Fibroblast of lung (primary cell): ENCODE results near the gene TGOLN2. TPM values are rescaled to one million over a fixed set of nuclear protein-coding genes. Genes with fewer than 3 reads are reported as not detected.
"Not testable (repeated sequence)": the region's sequence is repeated elsewhere in the genome, so short reads cannot be mapped to it uniquely, and the experiment has no call there.

Experiments used
- DNase-seq, 2 donors: peaks; one replicate each; pipeline versions ENCODE4 v3.0.0 to v3.0.0-alpha.2; 2010; ENCODE audit warnings: low read depth in 2 of 2
- H2AFZ ChIP-seq: 2 replicates; pipeline ENCODE4 v1.5.1; 2012; ENCODE audit warnings: low read length, control low read depth, inconsistent platforms
- H3K27ac ChIP-seq: 2 replicates; pipeline ENCODE4 v1.5.1; 2011; ENCODE audit warnings: low read length, control low read depth; ENCODE audit not compliant: insufficient read depth
- H3K27me3 ChIP-seq: 2 replicates; pipeline ENCODE4 v1.5.1; 2011; ENCODE audit warnings: mild to moderate bottlenecking, low read length; ENCODE audit not compliant: control insufficient read depth, insufficient read depth
- H3K36me3 ChIP-seq: 2 replicates; pipeline ENCODE4 v1.5.1; 2011; ENCODE audit warnings: low read length; ENCODE audit not compliant: control insufficient read depth, insufficient read depth
- H3K4me1 ChIP-seq: 2 replicates; pipeline ENCODE4 v1.5.1; 2011; ENCODE audit warnings: low read length; ENCODE audit not compliant: control insufficient read depth, insufficient read depth; ENCODE audit errors: extremely low read depth
- H3K4me2 ChIP-seq: 2 replicates; pipeline ENCODE4 v1.5.1; 2011; ENCODE audit warnings: low read length, control low read depth; ENCODE audit not compliant: insufficient read depth; ENCODE audit errors: extremely low read depth
- H3K4me3 ChIP-seq, 4 experiments: fragments of 200-600 bp in 1 of 4; sonication (generic) in 1 of 4; replicated peaks in 1 of 4; 2 replicates each; pipeline ENCODE4 v1.5.1; 2011 to 2016; ENCODE audit warnings: low read length in 4 of 4, low read depth in 3 of 4, mild to moderate bottlenecking in 3 of 4, control low read depth in 2 of 4, inconsistent platforms in 1 of 4, mixed read lengths in 1 of 4; ENCODE audit not compliant: insufficient read depth in 1 of 4; ENCODE audit errors: control extremely low read depth in 1 of 4
- H3K79me2 ChIP-seq: 2 replicates; pipeline ENCODE4 v1.5.1; 2012; ENCODE audit warnings: mild to moderate bottlenecking, low read length, inconsistent platforms; ENCODE audit not compliant: control insufficient read depth, insufficient read depth
- H3K9ac ChIP-seq: 2 replicates; pipeline ENCODE4 v1.5.1; 2011; ENCODE audit warnings: mild to moderate bottlenecking, low read length, control low read depth; ENCODE audit not compliant: insufficient read depth
- H3K9me3 ChIP-seq: 2 replicates; pipeline ENCODE4 v1.5.1; 2012; ENCODE audit warnings: low read depth, low read length; ENCODE audit not compliant: control insufficient read depth, insufficient read depth
- H4K20me1 ChIP-seq: 2 replicates; pipeline ENCODE4 v1.5.1; 2011; ENCODE audit warnings: low read length; ENCODE audit not compliant: control insufficient read depth, insufficient read depth; ENCODE audit errors: extremely low read depth
- EZH2 ChIP-seq: IDR thresholded peaks from 2 replicates; pipeline ENCODE4 v1.5.1; 2012; ENCODE audit warnings: low read length, control low read depth, mild to moderate bottlenecking; ENCODE audit errors: missing control alignments
- polyA plus RNA-seq, 2 donors: library from polyadenylated mRNA; depleted of rRNA in 1 of 2; stranded (reverse) in 1 of 2; unstranded in 1 of 2; fragments of >200 nt; gene quantifications; 2 replicates each; pipeline ENCODE4 v1.2.1, GENCODE V29; 2011 to 2012; ENCODE audit warnings: missing spikeins in 1 of 2
- total RNA-seq: library from RNA; depleted of rRNA; stranded (reverse); fragments of >200 nt; gene quantifications from 2 replicates; pipeline ENCODE4 v1.2.1, GENCODE V29; 2014
- TF ChIP-seq, protein P1 (sequence below), 2 donors: IDR thresholded peaks in 1 of 2; conservative IDR thresholded peaks in 1 of 2; 1 replicate in 1 of 2; 2 replicates in 1 of 2; pipeline ENCODE4 v1.5.1; 2011 to 2012; ENCODE audit warnings: low read length in 2 of 2, control low read depth in 1 of 2, inconsistent platforms in 1 of 2, low read depth in 1 of 2, mild to moderate bottlenecking in 1 of 2

The TGOLN2 gene
- total and polyA plus RNA-seq, 2 donors (not counting 1 experiment from before 2014, with no cell fraction given), result 112 to 130 TPM

DNA sequence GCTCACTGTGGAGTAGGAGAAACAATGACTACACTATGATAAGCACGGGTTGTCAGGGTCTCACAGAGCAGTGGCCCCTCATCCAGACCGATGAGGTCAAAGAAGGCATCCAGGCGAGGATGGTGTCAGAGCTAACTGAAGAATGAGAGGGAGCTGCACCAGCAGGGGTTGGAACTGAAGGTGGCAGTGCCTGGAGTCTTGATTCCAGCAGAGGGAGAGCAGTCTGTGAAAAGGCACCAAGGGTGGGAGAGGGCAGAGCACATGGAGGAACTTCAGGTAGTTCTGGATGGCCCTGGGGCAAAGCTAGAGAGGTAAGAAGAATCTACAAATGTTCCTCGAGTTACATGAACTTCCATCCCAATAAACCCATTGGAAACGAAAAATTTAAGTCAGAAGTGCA lies 39.4 kb upstream of the TGOLN2 start:
- Histone ChIP-seq H2AFZ (no peak overlapping the region), H3K27ac (no peak overlapping the region), H3K4me1 (no peaks in the 10 kb centered on the region), H3K9ac (no peak overlapping the region), H3K4me3 (no peak overlapping the region), H3K36me3 (peaks cover 1% of the 10 kb centered on the region), H3K9me3 (no peaks in the 10 kb centered on the region), H3K4me2 (no peak overlapping the region), H3K27me3 (no peaks in the 10 kb centered on the region), H4K20me1 (no peaks in the 10 kb centered on the region), H3K79me2 (no peaks in the 10 kb centered on the region)
- TF ChIP-seq, protein P1, sequence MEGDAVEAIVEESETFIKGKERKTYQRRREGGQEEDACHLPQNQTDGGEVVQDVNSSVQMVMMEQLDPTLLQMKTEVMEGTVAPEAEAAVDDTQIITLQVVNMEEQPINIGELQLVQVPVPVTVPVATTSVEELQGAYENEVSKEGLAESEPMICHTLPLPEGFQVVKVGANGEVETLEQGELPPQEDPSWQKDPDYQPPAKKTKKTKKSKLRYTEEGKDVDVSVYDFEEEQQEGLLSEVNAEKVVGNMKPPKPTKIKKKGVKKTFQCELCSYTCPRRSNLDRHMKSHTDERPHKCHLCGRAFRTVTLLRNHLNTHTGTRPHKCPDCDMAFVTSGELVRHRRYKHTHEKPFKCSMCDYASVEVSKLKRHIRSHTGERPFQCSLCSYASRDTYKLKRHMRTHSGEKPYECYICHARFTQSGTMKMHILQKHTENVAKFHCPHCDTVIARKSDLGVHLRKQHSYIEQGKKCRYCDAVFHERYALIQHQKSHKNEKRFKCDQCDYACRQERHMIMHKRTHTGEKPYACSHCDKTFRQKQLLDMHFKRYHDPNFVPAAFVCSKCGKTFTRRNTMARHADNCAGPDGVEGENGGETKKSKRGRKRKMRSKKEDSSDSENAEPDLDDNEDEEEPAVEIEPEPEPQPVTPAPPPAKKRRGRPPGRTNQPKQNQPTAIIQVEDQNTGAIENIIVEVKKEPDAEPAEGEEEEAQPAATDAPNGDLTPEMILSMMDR (conservative IDR thresholded peaks at IDR 0.05 in 1 of 2, IDR thresholded peaks at IDR 0.05 in 1 of 2; ENCODE audit: low read depth in 1 of 2, low read length in 2 of 2), result no peak
- no peak for TF ChIP-seq EZH2
- no peak for DNase-seq

DNA sequence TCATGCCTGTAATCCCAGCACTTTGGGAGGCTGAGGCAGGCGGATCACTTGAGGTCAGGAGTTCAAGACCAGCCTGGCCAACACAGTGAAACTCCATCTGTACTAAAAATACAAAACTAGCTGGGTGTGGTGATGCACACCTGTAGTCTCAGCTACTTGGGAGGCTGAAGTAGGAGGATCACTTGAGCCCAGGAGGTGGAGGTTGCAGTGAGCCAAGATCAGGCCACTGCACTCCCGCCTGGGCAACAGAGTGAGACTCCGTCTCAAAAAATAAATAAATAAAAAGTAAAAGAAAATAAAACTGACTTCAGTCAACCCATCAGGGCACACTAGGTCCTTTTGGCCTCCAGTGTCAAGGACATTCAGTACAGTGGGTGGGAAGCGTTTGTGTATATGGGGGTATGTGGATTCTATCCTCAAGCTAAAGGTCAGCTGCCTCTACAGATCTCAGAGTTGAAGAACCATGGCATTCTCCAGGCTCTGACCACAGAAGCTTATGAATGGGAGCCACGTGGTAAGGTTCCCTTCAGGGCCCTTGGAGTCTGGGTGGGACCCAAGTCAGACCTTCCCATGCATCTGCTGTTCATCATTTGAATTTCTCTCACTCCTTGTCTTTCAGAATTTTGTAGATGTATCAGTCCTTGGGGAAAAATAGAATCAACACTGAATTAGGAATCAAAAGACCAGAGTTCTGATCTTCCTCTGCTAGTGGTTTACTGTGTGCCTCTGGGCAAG lies 35.0 kb upstream of the TGOLN2 start:
- H3K4me1 ChIP-seq, H3K36me3 ChIP-seq, H2AFZ ChIP-seq, H3K27me3 ChIP-seq, H3K27ac ChIP-seq, H3K4me2 ChIP-seq, H3K9ac ChIP-seq, H3K4me3 ChIP-seq, H3K79me2 ChIP-seq, DNase-seq, H4K20me1 ChIP-seq, H3K9me3 ChIP-seq: not testable (repeated sequence)

DNA sequence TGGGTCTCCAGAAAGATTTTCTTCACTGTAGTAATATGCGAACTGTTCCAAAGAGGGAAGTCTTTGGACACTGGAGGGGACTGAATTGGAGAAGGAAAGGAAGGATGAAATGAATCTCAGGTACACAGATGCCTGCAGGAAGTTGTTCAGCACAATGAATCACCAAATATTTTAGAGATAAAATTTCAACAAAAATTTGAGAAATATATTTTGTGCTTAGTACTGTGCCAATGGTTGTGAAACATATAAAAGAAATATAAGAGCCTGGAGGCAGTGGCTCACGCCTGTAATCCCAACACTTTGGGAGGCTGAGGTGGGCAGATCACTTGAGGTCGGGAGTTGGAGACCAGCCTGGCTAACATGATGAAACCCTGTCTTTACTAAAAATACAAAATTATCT lies 29.9 kb upstream of the TGOLN2 start:
- H3K79me2 ChIP-seq, result peaks cover 22% of the 10 kb centered on the region
- no peak overlapping the region for H3K9ac ChIP-seq
- H3K4me3 ChIP-seq, result no peak overlapping the region
- H4K20me1 ChIP-seq, result no peaks in the 10 kb centered on the region
- H3K4me1 ChIP-seq, result peaks cover 4% of the 10 kb centered on the region
- no peak overlapping the region for H2AFZ ChIP-seq
- H3K36me3 ChIP-seq, result peaks cover 7% of the 10 kb centered on the region
- no peaks in the 10 kb centered on the region for H3K27me3 ChIP-seq
- H3K4me2 ChIP-seq, result no peak overlapping the region
- H3K27ac ChIP-seq, result no peak overlapping the region
- TF ChIP-seq, protein P1 (conservative IDR thresholded peaks at IDR 0.05 in 1 of 2, IDR thresholded peaks at IDR 0.05 in 1 of 2; ENCODE audit: low read depth in 1 of 2, low read length in 2 of 2), result no peak
- no peak for TF ChIP-seq EZH2
- no peak for DNase-seq
- H3K9me3 ChIP-seq, result no peaks in the 10 kb centered on the region
